ENCODE data around the gene OPN5. TPM values are rescaled to one million over a fixed set of nuclear protein-coding genes. Genes with fewer than 3 reads are reported as not detected.
"Not testable (repeated sequence)": the region's sequence is repeated elsewhere in the genome, so short reads cannot be mapped to it uniquely, and the experiment has no call there.

Gene OPN5, protein sequence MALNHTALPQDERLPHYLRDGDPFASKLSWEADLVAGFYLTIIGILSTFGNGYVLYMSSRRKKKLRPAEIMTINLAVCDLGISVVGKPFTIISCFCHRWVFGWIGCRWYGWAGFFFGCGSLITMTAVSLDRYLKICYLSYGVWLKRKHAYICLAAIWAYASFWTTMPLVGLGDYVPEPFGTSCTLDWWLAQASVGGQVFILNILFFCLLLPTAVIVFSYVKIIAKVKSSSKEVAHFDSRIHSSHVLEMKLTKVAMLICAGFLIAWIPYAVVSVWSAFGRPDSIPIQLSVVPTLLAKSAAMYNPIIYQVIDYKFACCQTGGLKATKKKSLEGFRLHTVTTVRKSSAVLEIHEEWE
- not detected for total RNA-seq
- long read RNA-seq, result 0 reads

- DNase-seq (no peak), ATAC-seq (ENCODE audit: poor library complexity) (no peak)
- intact Hi-C loops (cut with DNase I), result loop anchor here (2.0 kb wide), 1 partner anchor 151 kb away; no protein-coding TSS in a partner anchor
These were observed at the start of gene OPN5 for GRCh38 chr6:47781732-47782131. Gene OPN5 (plus strand): TSS chr6:47782032. CDS start chr6:47782067, 35 bp downstream.

- no peak for ATAC-seq (ENCODE audit: poor library complexity)
- intact Hi-C loops (cut with DNase I), result loop anchor here (5.0 kb wide), 1 partner anchor 102 kb away; no protein-coding TSS in a partner anchor
- DNase-seq, result no peak
These were observed 47.8 kb upstream of the OPN5 start for GRCh38 chr6:47733879-47734558.

DNA sequence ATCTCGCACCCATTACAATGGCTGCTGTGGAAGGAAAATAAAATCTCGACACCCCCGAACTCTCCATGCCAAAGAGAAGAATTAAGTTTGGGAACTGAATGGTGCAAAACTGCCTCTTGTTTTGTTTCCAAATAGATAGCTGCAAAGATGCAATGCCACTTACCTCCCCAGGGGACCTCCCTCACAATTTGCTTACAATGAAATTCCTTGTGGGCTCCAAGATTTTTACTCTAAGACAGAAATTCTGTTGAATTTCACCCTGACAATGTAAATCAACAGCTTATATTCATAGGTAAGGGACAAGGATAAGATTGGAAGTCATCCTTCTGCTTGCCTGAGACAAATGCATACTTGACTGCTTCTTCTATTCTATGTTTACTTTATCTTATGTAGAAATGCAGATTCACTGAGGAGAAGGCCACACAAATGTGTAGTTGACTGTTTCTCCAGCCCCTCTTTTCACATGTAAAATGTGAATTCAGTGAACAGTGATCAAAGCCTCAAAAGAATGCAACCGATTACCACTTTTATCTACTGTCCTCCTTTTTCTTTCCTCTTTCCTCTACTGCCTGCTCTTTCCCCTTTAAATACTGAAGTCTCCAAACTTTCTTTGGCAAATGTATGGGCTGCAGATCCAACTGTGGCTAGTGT, 46.9 kb upstream of the OPN5 start:
- intact Hi-C loops (cut with DNase I), result loop anchor here (5.0 kb wide), 1 partner anchor 103 kb away; no protein-coding TSS in a partner anchor
- ATAC-seq (ENCODE audit: poor library complexity) (no peak), DNase-seq (no peak)

DNA sequence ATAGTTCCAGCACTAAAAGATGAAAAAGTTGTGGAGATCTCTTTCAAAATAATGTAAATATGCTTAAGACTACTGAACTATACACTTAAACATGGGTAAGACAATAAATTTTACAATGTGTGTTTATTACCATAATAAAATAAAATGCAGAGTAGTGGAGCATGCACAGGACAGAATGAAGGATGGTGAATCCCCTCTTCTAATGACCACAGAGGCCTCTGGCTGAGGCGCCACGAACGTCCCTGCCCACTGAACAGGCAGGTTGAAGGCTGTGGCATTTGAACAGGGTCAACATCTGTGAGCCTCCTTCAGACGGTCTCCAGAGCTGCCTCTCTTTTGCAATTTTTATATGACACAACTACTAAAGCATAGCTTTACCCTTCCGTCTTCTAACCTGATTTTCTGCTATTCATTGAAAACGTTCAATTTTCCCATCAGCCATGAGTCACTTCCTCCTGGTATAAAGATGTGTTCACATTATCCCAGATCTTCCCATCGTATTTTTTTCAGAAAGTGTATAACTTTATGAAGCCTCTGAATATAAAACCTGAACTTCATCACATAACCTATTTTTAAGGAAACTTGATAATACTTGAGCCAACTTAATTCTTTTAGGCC, 45.6 kb upstream of the OPN5 start:
- no peak for ATAC-seq (ENCODE audit: poor library complexity)
- intact Hi-C loops (cut with DNase I), result no loop called here
- no peak for DNase-seq

DNA sequence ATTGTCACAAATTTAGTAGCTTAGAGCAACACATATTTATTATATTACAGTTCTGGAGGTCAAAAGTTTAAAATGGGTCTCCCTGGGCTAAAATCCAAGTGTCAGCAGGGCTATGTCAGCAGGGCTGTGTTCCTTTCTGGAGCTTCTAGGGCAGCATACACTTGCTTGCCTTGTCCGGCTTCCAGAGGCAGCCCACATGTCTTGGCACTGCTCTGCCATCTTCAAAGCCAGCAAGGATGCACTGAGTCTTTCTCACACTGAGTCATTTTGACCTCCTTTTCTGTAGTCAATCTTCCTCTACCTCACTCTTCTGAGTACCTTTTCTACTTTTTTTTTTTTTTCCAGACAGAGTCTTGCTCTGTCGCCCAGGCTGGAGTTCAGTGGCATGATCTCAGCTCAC, 44.4 kb upstream of the OPN5 start:
- DNase-seq, result no peak

GRCh38 chr6:47740714-47741113, 41.1 kb upstream of the OPN5 start:
- intact Hi-C loops (cut with DNase I), result no loop called here
- DNase-seq, result no peak
- no peak for ATAC-seq (ENCODE audit: poor library complexity)

More for the DNA sequence above, 44.4 kb upstream of the OPN5 start:
- ATAC-seq (ENCODE audit: poor library complexity), result peak; percentile 50
- intact Hi-C loops (cut with DNase I), result no loop called here

DNA sequence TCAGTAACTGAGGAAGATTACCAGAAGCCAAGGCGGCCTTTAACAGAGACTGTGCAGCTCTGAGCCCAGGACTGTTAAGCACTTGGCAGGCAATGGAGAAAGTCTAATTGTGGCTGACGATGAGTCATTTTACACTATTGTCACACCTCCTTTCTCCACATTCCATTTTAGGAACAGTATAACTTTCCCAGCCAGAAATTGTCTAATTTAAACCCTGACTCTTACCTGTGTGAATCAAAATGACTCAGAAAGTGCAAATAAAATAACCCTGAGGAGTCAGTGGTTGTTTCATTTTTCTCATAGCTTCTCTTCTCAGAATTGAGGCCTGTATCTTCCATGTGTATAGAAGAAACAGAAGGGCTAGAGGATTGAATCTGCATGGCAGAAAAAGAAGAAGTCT, 40.0 kb upstream of the OPN5 start:
- ATAC-seq (ENCODE audit: poor library complexity), result peak; percentile 98
- intact Hi-C loops (cut with DNase I), result no loop called here
- no peak for DNase-seq

- intact Hi-C loops (cut with DNase I), result no loop called here
- ATAC-seq (ENCODE audit: poor library complexity) (no peak), DNase-seq (no peak)
These were observed 38.1 kb upstream of the OPN5 start for GRCh38 chr6:47743744-47744143.

DNA sequence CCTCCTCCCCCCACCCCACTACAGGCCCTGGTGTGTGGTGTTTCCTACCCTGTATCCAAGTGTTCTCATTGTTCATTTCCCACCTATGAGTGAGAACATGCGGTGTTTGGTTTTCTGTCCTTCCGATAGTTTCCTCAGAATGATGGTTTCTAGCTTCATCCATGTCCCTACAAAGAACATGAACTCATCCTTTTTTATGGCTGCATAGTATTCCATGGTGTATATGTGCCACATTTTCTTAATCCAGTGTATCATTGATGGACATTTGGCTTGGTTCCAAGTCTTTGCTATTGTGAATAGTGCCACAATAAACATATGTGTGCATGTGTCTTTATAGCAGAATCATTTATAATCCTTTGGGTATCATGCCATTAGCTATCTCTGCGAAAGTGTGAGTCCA, 36.6 kb upstream of the OPN5 start:
- ATAC-seq (ENCODE audit: poor library complexity); intact Hi-C loops (cut with DNase I); DNase-seq: not testable (repeated sequence)

- ATAC-seq (ENCODE audit: poor library complexity) (no peak), DNase-seq (no peak)
These were observed 32.1 kb upstream of the OPN5 start for GRCh38 chr6:47749757-47750156.

DNA sequence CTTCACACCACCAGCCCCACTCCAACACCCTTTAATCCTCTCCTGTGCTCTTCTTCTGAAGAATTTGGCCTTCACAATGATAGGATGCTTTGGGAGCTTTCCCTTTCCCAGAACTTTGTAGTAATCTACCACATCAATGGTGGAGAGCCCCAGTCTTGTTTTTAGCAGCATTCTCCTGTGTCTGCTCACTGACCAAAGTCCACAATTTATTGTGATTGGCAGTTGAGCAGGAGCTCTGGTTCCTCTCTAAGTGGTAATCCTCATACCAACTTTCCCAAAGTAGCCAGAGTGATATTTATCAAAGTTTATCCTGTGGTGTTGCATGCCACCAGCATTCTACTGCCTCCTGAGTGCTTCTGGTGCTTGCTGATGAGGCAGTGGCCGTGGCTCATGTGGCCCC, 29.0 kb upstream of the OPN5 start:
- intact Hi-C loops (cut with DNase I), result no loop called here
- no peak for DNase-seq
- no peak for ATAC-seq (ENCODE audit: poor library complexity)

More at GRCh38 chr6:47749757-47750156, 32.1 kb upstream of the OPN5 start:
- intact Hi-C loops (cut with DNase I), result no loop called here

DNA sequence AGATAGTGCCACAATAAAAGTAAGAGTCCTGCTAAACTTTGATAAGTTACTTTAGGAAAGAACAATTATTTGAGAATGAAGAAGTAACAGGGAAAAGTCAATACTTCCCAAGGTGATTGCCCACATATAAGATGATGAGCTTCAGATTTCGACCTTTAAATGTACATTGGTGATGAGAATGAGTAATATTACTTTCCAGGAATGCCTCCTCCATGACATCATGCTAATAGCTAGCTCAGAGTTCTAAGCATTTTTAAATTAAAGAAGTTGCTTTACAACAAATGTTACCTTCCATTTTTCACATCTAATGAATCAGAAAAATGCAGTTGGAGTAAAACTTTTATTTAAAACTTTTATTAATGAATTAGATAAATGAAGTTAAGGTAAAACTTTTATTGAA, 22.5 kb upstream of the OPN5 start:
- ATAC-seq (ENCODE audit: poor library complexity) (no peak), DNase-seq (no peak)
- intact Hi-C loops (cut with DNase I), result no loop called here

- no peak for ATAC-seq (ENCODE audit: poor library complexity)
These were observed 19.3 kb upstream of the OPN5 start for GRCh38 chr6:47762502-47762901.

GRCh38 chr6:47766445-47766844, 15.4 kb upstream of the OPN5 start:
- no peak for DNase-seq
- ATAC-seq (ENCODE audit: poor library complexity), result no peak
- intact Hi-C loops (cut with DNase I), result no loop called here

More at GRCh38 chr6:47762502-47762901, 19.3 kb upstream of the OPN5 start:
- intact Hi-C loops (cut with DNase I), result no loop called here
- DNase-seq, result no peak

DNA sequence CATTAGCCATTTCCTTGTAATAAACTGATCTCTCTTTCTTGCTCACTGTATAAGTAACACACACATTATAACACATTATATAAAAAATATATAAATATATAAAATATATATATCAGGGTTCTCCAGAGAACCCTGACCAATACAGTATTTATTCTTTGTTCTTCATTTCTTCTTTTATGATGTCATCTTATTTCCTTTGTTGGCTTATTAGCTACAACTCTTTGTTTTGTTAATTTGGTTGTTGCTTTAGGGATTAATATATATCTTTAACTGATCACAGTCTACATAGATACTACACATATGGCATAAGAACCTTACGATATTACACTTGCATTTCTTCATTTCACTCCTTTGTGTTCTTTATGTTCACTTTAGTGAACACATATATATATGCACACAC, 14.7 kb upstream of the OPN5 start:
- DNase-seq (no peak), ATAC-seq (ENCODE audit: poor library complexity) (no peak)
- intact Hi-C loops (cut with DNase I), result no loop called here

DNA sequence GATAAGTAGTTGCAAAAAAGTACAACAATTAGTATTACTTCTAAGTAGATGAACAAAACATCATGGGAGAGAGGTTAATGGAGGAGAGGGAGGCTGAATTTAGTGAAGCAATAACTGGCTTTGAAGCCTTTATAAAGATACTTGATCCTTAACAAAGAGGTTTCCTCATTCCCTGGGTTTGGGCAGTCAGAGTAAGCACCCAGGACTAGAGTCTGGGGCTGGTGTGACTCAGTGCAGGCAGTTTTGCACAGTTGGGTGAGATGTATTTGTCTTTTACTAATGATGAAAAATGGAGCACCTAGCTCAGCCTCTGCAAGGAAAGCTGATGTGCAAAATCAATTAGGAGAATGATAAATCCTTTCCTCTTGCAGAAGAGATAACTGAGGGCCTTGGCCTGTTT, 11.8 kb upstream of the OPN5 start:
- no peak for DNase-seq
- intact Hi-C loops (cut with DNase I), result no loop called here
- ATAC-seq (ENCODE audit: poor library complexity), result no peak

- DNase-seq (no peak), ATAC-seq (ENCODE audit: poor library complexity) (no peak)
- intact Hi-C loops (cut with DNase I), result no loop called here
These were observed 9.5 kb upstream of the OPN5 start for GRCh38 chr6:47772359-47772758.

DNA sequence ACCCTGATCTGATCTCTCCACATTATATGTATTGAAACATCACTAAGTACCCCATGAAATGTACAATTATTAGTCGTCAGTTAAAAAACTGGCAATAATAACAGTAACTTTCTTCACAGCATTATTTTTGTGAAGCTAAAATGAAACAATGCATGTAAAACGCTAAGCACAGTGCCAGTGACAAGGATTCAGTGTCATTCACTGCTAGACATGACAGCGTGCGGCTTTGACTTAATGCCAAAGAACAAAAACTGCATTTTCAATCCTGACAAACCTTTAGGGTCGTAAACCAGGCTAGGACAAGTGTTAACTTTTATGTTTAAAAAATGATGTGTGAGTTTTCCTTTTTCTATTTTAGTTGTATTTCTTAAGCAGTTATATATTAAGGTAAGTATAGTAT, 8.8 kb upstream of the OPN5 start:
- intact Hi-C loops (cut with DNase I), result no loop called here
- no peak for DNase-seq
- no peak for ATAC-seq (ENCODE audit: poor library complexity)

Data from Right ventricle myocardium superior (tissue), 1 donor.